HCT116 (cell line): ENCODE results near the gene SVEP1. TPM values are rescaled to one million over a fixed set of nuclear protein-coding genes. Genes with fewer than 3 reads are reported as not detected.

ENCODE experiments used
- CBX3 ChIP-seq: IDR thresholded peaks from 2 replicates; pipeline ENCODE4 v1.6.1; 2012; ENCODE audit warnings: low read depth
- CEBPB ChIP-seq: IDR thresholded peaks from 2 replicates; pipeline ENCODE4 v1.6.1; 2012; ENCODE audit warnings: low read depth
- EZH2 ChIP-seq: fragments of 200-600 bp; sonication (generic); IDR thresholded peaks from 2 replicates; pipeline ENCODE4 v1.6.1; 2017; ENCODE audit warnings: antibody characterized with exemption, mixed run types
- POLR2A ChIP-seq: IDR thresholded peaks from 2 replicates; pipeline ENCODE4 v1.7.0; 2011; ENCODE audit warnings: borderline replicate concordance; ENCODE audit not compliant: insufficient read depth, insufficient read length; ENCODE audit errors: extremely low read depth
- SIN3A ChIP-seq: IDR thresholded peaks from 2 replicates; pipeline ENCODE4 v1.6.1; 2012; ENCODE audit warnings: low read depth
- SP1 ChIP-seq: IDR thresholded peaks from 2 replicates; pipeline ENCODE4 v1.6.1; 2012; ENCODE audit warnings: low read depth
- YY1 ChIP-seq: IDR thresholded peaks from 2 replicates; pipeline ENCODE4 v1.6.1; 2011; ENCODE audit warnings: low read length, low read depth, moderate library complexity, mild to moderate bottlenecking; ENCODE audit not compliant: insufficient replicate concordance; ENCODE audit errors: extremely low read depth
- total RNA-seq: library from RNA; stranded (reverse); gene quantifications from one replicate; pipeline ENCODE4 v1.2.1, GENCODE V29; 2021; ENCODE audit not compliant: unreplicated experiment
- TF ChIP-seq, protein P1 (sequence below), 3 experiments: fragments of 200-600 bp in 1 of 3; sonication (generic) in 1 of 3; IDR thresholded peaks in 2 of 3; conservative IDR thresholded peaks in 1 of 3; 2 replicates each; pipeline ENCODE4 v1.5.1; 2012 to 2017; ENCODE audit warnings: low read depth in 2 of 3, low read length in 2 of 3, antibody characterized with exemption in 1 of 3, borderline replicate concordance in 1 of 3, control low read depth in 1 of 3, mild to moderate bottlenecking in 1 of 3, mixed read lengths in 1 of 3, mixed run types in 1 of 3, moderate library complexity in 1 of 3; ENCODE audit not compliant: insufficient read depth in 1 of 3
- TF ChIP-seq, protein P2 (sequence below): IDR thresholded peaks from 2 replicates; pipeline ENCODE4 v1.6.1; 2012
- TF ChIP-seq, protein P3 (sequence below): IDR thresholded peaks from 2 replicates; pipeline ENCODE4 v1.6.1; 2011; ENCODE audit warnings: mild to moderate bottlenecking, low read length, moderate library complexity; ENCODE audit not compliant: insufficient replicate concordance; ENCODE audit errors: extremely low read depth

The SVEP1 gene
- total RNA-seq, 1 experiment from 2014 or later, result 0.15 TPM

DNA sequence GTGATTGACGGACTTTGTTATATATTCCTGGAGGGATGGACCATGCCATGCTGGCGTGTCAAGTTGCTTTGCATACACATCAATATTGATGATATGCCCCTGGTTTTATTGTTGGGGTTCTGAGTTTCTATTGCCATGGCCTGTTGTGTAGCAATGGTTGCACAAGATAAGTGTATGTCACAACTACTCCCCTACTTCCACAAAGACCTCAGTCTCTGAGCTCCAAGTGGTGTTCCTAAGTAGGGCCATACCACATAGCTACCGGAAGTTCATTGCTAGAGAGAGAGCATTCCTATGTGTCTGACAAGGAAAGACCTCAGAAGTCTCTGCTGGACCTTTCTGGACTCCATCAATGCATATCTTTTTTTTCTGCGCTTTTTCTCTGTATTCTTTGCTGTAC, 261.6 kb downstream of the SVEP1 start (continued):
- TF ChIP-seq, protein P1, sequence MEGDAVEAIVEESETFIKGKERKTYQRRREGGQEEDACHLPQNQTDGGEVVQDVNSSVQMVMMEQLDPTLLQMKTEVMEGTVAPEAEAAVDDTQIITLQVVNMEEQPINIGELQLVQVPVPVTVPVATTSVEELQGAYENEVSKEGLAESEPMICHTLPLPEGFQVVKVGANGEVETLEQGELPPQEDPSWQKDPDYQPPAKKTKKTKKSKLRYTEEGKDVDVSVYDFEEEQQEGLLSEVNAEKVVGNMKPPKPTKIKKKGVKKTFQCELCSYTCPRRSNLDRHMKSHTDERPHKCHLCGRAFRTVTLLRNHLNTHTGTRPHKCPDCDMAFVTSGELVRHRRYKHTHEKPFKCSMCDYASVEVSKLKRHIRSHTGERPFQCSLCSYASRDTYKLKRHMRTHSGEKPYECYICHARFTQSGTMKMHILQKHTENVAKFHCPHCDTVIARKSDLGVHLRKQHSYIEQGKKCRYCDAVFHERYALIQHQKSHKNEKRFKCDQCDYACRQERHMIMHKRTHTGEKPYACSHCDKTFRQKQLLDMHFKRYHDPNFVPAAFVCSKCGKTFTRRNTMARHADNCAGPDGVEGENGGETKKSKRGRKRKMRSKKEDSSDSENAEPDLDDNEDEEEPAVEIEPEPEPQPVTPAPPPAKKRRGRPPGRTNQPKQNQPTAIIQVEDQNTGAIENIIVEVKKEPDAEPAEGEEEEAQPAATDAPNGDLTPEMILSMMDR (IDR thresholded peaks at IDR 0.05 in 2 of 3, conservative IDR thresholded peaks at IDR 0.05 in 1 of 3; ENCODE audit: borderline replicate concordance in 1 of 3, insufficient read depth in 1 of 3, low read depth in 2 of 3, low read length in 2 of 3), result no peak
- TF ChIP-seq, protein P2, sequence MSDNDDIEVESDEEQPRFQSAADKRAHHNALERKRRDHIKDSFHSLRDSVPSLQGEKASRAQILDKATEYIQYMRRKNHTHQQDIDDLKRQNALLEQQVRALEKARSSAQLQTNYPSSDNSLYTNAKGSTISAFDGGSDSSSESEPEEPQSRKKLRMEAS, result no peak
- no peak for TF ChIP-seq CEBPB
- no peak for TF ChIP-seq POLR2A
- no peak for TF ChIP-seq YY1
- no peak for TF ChIP-seq EZH2
- TF ChIP-seq, protein P3, sequence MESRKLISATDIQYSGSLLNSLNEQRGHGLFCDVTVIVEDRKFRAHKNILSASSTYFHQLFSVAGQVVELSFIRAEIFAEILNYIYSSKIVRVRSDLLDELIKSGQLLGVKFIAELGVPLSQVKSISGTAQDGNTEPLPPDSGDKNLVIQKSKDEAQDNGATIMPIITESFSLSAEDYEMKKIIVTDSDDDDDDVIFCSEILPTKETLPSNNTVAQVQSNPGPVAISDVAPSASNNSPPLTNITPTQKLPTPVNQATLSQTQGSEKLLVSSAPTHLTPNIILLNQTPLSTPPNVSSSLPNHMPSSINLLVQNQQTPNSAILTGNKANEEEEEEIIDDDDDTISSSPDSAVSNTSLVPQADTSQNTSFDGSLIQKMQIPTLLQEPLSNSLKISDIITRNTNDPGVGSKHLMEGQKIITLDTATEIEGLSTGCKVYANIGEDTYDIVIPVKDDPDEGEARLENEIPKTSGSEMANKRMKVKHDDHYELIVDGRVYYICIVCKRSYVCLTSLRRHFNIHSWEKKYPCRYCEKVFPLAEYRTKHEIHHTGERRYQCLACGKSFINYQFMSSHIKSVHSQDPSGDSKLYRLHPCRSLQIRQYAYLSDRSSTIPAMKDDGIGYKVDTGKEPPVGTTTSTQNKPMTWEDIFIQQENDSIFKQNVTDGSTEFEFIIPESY, result no peak
- no peak for TF ChIP-seq CBX3
- TF ChIP-seq SP1, result no peak
- no peak for TF ChIP-seq SIN3A
